ENCODE results near the gene TCF4. TPM values are rescaled to one million over a fixed set of nuclear protein-coding genes. Genes with fewer than 3 reads are reported as not detected.

The TCF4 gene
- total and polyA plus RNA-seq, 2 donors (not counting 3 experiments of a cell fraction or from before 2014, with no cell fraction given) = 183 to 390 TPM

GRCh38 chr18:55300421-55300935 lies 287.5 kb downstream of the TCF4 start:
- no peak for DNase-seq (ENCODE audit: low read depth, low spot score)

More at GRCh38 chr18:55300421-55300935, 287.5 kb downstream of the TCF4 start:
- peaks cover 67% of the 10 kb centered on the region for H3K79me2 ChIP-seq (ENCODE audit: control insufficient read depth, insufficient read depth, low read length)
- no peak overlapping the region for H3K9ac ChIP-seq (replicated peaks; ENCODE audit: extremely low read depth, insufficient read depth, low read length)
- ChIA-PET POLR2A (no interaction called here), CTCF (interaction anchor here (1.4 kb wide), 1 partner anchor 18 kb away, joined by 4 read pairs; no protein-coding TSS in a partner anchor)
- dilution Hi-C loops (cut with MboI; ENCODE audit: extremely low pct_ligation_motif_present, low sequenced_read_pairs) (no loop called here), intact Hi-C loops (cut with micrococcal nuclease) (no loop called here)
- peaks cover 2 to 5% of the 10 kb centered on the region in 2 experiments for H3K36me3 ChIP-seq (ENCODE audit: control insufficient read depth in 2 of 2, extremely low read depth in 1 of 2, insufficient read depth in 2 of 2, low read length in 2 of 2)
- FAIRE-seq = no peak
- H3K4me3 ChIP-seq (replicated peaks in 1 of 3; ENCODE audit: insufficient read depth in 1 of 3, low read depth in 1 of 3, low read length in 3 of 3) = no peak overlapping the region
- no peaks in the 10 kb centered on the region for H3K4me1 ChIP-seq (ENCODE audit: control insufficient read depth, extremely low read depth, insufficient read depth, low read length)
- no TSS peak for BruUV-seq (replicated peaks)
- H3K9me1 ChIP-seq (replicated peaks; ENCODE audit: control insufficient read depth, extremely low read depth, insufficient read depth, low read length) = no peaks in the 10 kb centered on the region
- no peak overlapping the region for H3K27ac ChIP-seq (ENCODE audit: insufficient read depth, low read depth, low read length)
- H3K9me3 ChIP-seq (replicated peaks; ENCODE audit: control insufficient read depth, insufficient read depth, low read length) = no peaks in the 10 kb centered on the region
- no peak for TF ChIP-seq CTCF (IDR thresholded peaks at IDR 0.05; ENCODE audit: extremely low read depth in 1 of 2, insufficient read depth in 1 of 2, low read depth in 1 of 2, low read length in 2 of 2)
- TF ChIP-seq, protein P1, sequence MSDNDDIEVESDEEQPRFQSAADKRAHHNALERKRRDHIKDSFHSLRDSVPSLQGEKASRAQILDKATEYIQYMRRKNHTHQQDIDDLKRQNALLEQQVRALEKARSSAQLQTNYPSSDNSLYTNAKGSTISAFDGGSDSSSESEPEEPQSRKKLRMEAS (IDR thresholded peaks at IDR 0.05; ENCODE audit: insufficient read depth, insufficient read length) = no peak
- TF ChIP-seq EZH2 (IDR thresholded peaks at IDR 0.05; ENCODE audit: borderline replicate concordance, low read depth, low read length, severe bottlenecking) = no peak
- no peak for TF ChIP-seq JUN (IDR thresholded peaks at IDR 0.05; ENCODE audit: borderline replicate concordance, insufficient read depth, insufficient read length, low read depth)
- no peak for TF ChIP-seq MYC (IDR thresholded peaks at IDR 0.05; ENCODE audit: low read depth, low read length)
- H3K4me2 ChIP-seq (ENCODE audit: insufficient read depth, low read length) = no peak overlapping the region
- H2AFZ ChIP-seq (ENCODE audit: low read depth, low read length) = no peak overlapping the region
- H4K20me1 ChIP-seq (replicated peaks; ENCODE audit: control insufficient read depth, extremely low read depth, insufficient read depth, low read length) = peaks cover 34% of the 10 kb centered on the region
- H3K27me3 ChIP-seq (ENCODE audit: control insufficient read depth in 2 of 2, insufficient read depth in 2 of 2, low read length in 2 of 2) = no peaks in the 10 kb centered on the region
